ENCODE data around the gene CALD1.

Gene CALD1

GRCh38 chr7:134839298-134839697 lies 59.9 kb downstream of the CALD1 start:
- no peaks in the 10 kb centered on the region for H3K9me2 ChIP-seq (replicated peaks; ENCODE audit: insufficient read depth, low read length)
- TF ChIP-seq CTCF (IDR thresholded peaks at IDR 0.05; ENCODE audit: insufficient read depth, low read length, poor library complexity, severe bottlenecking) (no peak), EZH2phosphoT487 (conservative IDR thresholded peaks at IDR 0.05; ENCODE audit: low read length) (no peak)
- no peaks in the 10 kb centered on the region for H3K36me3 ChIP-seq (ENCODE audit: low read length)
- no peak overlapping the region for H3K27ac ChIP-seq (ENCODE audit: low read depth, low read length)
- no peaks in the 10 kb centered on the region for H3K27me3 ChIP-seq (ENCODE audit: low read length)
- H3K4me3 ChIP-seq (ENCODE audit: insufficient read depth, low read length, poor library complexity, severe bottlenecking) = no peak overlapping the region
- H2AFZ ChIP-seq (ENCODE audit: low read depth, low read length, severe bottlenecking) = no peak overlapping the region
- H3K79me2 ChIP-seq (ENCODE audit: insufficient read depth, low read length) = no peaks in the 10 kb centered on the region
- no peak overlapping the region for H3K9ac ChIP-seq (ENCODE audit: low read length)
- no peak overlapping the region for H3K4me2 ChIP-seq (ENCODE audit: low read depth, low read length, poor library complexity, severe bottlenecking)
- no peaks in the 10 kb centered on the region for H3K9me3 ChIP-seq (ENCODE audit: insufficient read depth, low read length)
- no peaks in the 10 kb centered on the region for H3F3A ChIP-seq (ENCODE audit: insufficient read depth)
- no peaks in the 10 kb centered on the region for H4K20me1 ChIP-seq (ENCODE audit: low read depth, low read length)

GRCh38 chr7:134842062-134842461 lies 62.6 kb downstream of the CALD1 start:
- H3F3A ChIP-seq (ENCODE audit: insufficient read depth) = no peaks in the 10 kb centered on the region
- no peak overlapping the region for H3K4me2 ChIP-seq (ENCODE audit: low read depth, low read length, poor library complexity, severe bottlenecking)
- no peaks in the 10 kb centered on the region for H3K36me3 ChIP-seq (ENCODE audit: low read length)
- no peak overlapping the region for H3K9ac ChIP-seq (ENCODE audit: low read length)
- H3K9me3 ChIP-seq (ENCODE audit: insufficient read depth, low read length) = no peaks in the 10 kb centered on the region
- H3K27ac ChIP-seq (ENCODE audit: low read depth, low read length) = no peak overlapping the region
- no peak overlapping the region for H2AFZ ChIP-seq (ENCODE audit: low read depth, low read length, severe bottlenecking)
- no peaks in the 10 kb centered on the region for H3K9me2 ChIP-seq (replicated peaks; ENCODE audit: insufficient read depth, low read length)
- no peaks in the 10 kb centered on the region for H4K20me1 ChIP-seq (ENCODE audit: low read depth, low read length)
- no peaks in the 10 kb centered on the region for H3K27me3 ChIP-seq (ENCODE audit: low read length)
- H3K79me2 ChIP-seq (ENCODE audit: insufficient read depth, low read length) = no peaks in the 10 kb centered on the region
- no peak overlapping the region for H3K4me3 ChIP-seq (ENCODE audit: insufficient read depth, low read length, poor library complexity, severe bottlenecking)
- no peak for TF ChIP-seq CTCF (IDR thresholded peaks at IDR 0.05; ENCODE audit: insufficient read depth, low read length, poor library complexity, severe bottlenecking)
- TF ChIP-seq EZH2phosphoT487 (conservative IDR thresholded peaks at IDR 0.05; ENCODE audit: low read length) = no peak

- no peaks in the 10 kb centered on the region for H3K36me3 ChIP-seq (ENCODE audit: low read length)
- H3K4me2 ChIP-seq (ENCODE audit: low read depth, low read length, poor library complexity, severe bottlenecking) = no peak overlapping the region
- H3K27ac ChIP-seq (ENCODE audit: low read depth, low read length) = no peak overlapping the region
- no peaks in the 10 kb centered on the region for H4K20me1 ChIP-seq (ENCODE audit: low read depth, low read length)
- H3K27me3 ChIP-seq (ENCODE audit: low read length) = no peaks in the 10 kb centered on the region
- TF ChIP-seq EZH2phosphoT487 (conservative IDR thresholded peaks at IDR 0.05; ENCODE audit: low read length) (no peak), CTCF (IDR thresholded peaks at IDR 0.05; ENCODE audit: insufficient read depth, low read length, poor library complexity, severe bottlenecking) (no peak)
- H3F3A ChIP-seq (ENCODE audit: insufficient read depth) = no peaks in the 10 kb centered on the region
- no peak overlapping the region for H2AFZ ChIP-seq (ENCODE audit: low read depth, low read length, severe bottlenecking)
- no peak overlapping the region for H3K9ac ChIP-seq (ENCODE audit: low read length)
- H3K9me3 ChIP-seq (ENCODE audit: insufficient read depth, low read length) = no peaks in the 10 kb centered on the region
- no peaks in the 10 kb centered on the region for H3K79me2 ChIP-seq (ENCODE audit: insufficient read depth, low read length)
- no peaks in the 10 kb centered on the region for H3K9me2 ChIP-seq (replicated peaks; ENCODE audit: insufficient read depth, low read length)
- no peak overlapping the region for H3K4me3 ChIP-seq (ENCODE audit: insufficient read depth, low read length, poor library complexity, severe bottlenecking)
These were observed 63.5 kb downstream of the CALD1 start for GRCh38 chr7:134842886-134843430.

Data from SU-DHL-6 (cell line).